Endothelial cell of hepatic sinusoid (primary cell): ENCODE measurements around the gene MEGF6.

Source experiments
- in situ Hi-C: cut with HindIII; loops from 2 replicates; pipeline ENCODE4 v1.10.0; 2017; ENCODE audit warnings: low sequenced_read_pairs

MEGF6 gene

GRCh38 chr1:3529099-3529729 is 82.1 kb downstream of the MEGF6 start:
- in situ Hi-C loops, result no loop called here

GRCh38 chr1:3527774-3528173 is 83.5 kb downstream of the MEGF6 start:
- in situ Hi-C loops, result no loop called here

GRCh38 chr1:3525551-3526482 is 85.5 kb downstream of the MEGF6 start:
- in situ Hi-C loops, result no loop called here

- in situ Hi-C loops, result loop anchor here (5.0 kb wide), 1 partner anchor 72 kb away; the partner anchor contains the start of gene ARHGEF16
Measured at GRCh38 chr1:3524556-3525203, 86.6 kb downstream of the MEGF6 start.

- in situ Hi-C loops, result loop anchor here (5.0 kb wide), 1 partner anchor 72 kb away; the partner anchor contains the start of gene ARHGEF16
Measured at GRCh38 chr1:3523980-3524379, 87.3 kb downstream of the MEGF6 start.

- in situ Hi-C loops, result loop anchor here (5.0 kb wide), 1 partner anchor 70 kb away; the partner anchor contains the start of gene ARHGEF16
Measured at GRCh38 chr1:3522564-3523265, 88.6 kb downstream of the MEGF6 start.

GRCh38 chr1:3522112-3522511 is 89.2 kb downstream of the MEGF6 start:
- in situ Hi-C loops, result loop anchor here (5.0 kb wide), 1 partner anchor 70 kb away; the partner anchor contains the start of gene ARHGEF16

GRCh38 chr1:3521426-3521825 is 89.9 kb downstream of the MEGF6 start:
- in situ Hi-C loops, result loop anchor here (5.0 kb wide), 1 partner anchor 69 kb away; the partner anchor contains the start of gene ARHGEF16

- in situ Hi-C loops, result loop anchor here (5.0 kb wide), 1 partner anchor 68 kb away; the partner anchor contains the start of gene ARHGEF16
Measured at GRCh38 chr1:3520419-3521378, 90.6 kb downstream of the MEGF6 start.

GRCh38 chr1:3519301-3519885 is 91.9 kb downstream of the MEGF6 start:
- in situ Hi-C loops, result no loop called here

GRCh38 chr1:3518756-3519155 is 92.6 kb downstream of the MEGF6 start:
- in situ Hi-C loops, result no loop called here

- in situ Hi-C loops, result no loop called here
Measured at GRCh38 chr1:3518256-3518655, 93.1 kb downstream of the MEGF6 start.

GRCh38 chr1:3516911-3517675 is 94.2 kb downstream of the MEGF6 start:
- in situ Hi-C loops, result no loop called here

- in situ Hi-C loops, result no loop called here
Measured at GRCh38 chr1:3516481-3516869, 94.8 kb downstream of the MEGF6 start.

GRCh38 chr1:3515774-3516480 is 95.4 kb downstream of the MEGF6 start:
- in situ Hi-C loops, result no loop called here

- in situ Hi-C loops, result no loop called here
Measured at GRCh38 chr1:3515272-3515671, 96.0 kb downstream of the MEGF6 start.

GRCh38 chr1:3514404-3514803 is 96.9 kb downstream of the MEGF6 start:
- in situ Hi-C loops, result no loop called here

GRCh38 chr1:3511856-3512255 is 99.5 kb downstream of the MEGF6 start:
- in situ Hi-C loops, result no loop called here
